H1 (cell line): ENCODE results near the gene STEEP1. TPM values are rescaled to one million over a fixed set of nuclear protein-coding genes. Genes with fewer than 3 reads are reported as not detected.

Source experiments
- CTCF ChIA-PET: fragments of 300-600 bp; sonication (Branson Sonifier 250); formaldehyde crosslinking; loops from one replicate; lab custom pipeline; 2021; ENCODE audit not compliant: partially characterized antibody; lab: Charles Lee
- POLR2A ChIA-PET: fragments of 300-600 bp; sonication (Branson Sonifier 250); formaldehyde crosslinking; loops from one replicate; lab custom pipeline; 2021; ENCODE audit warnings: inconsistent platforms; ENCODE audit not compliant: partially characterized antibody; lab: Charles Lee
- DNase-seq, 2 experiments: peaks; one replicate each; pipeline versions ENCODE4 v3.0.0 to v3.0.0-alpha.2; 2010 to 2022; ENCODE audit warnings: low spot score in 2 of 2, low read depth in 1 of 2, mixed read lengths in 1 of 2
- FAIRE-seq: peaks from 2 replicates; lab custom pipeline; 2011; peaks lifted over from hg19 to GRCh38; lab: Jason Lieb, UNC
- H2AFZ ChIP-seq: 2 replicates; pipeline ENCODE4 v1.8.1; 2012; ENCODE audit warnings: low read length, inconsistent platforms
- H2AK5ac ChIP-seq: 2 replicates; pipeline ENCODE4 v1.6.1; 2013; ENCODE audit warnings: low read depth, low read length
- H2BK120ac ChIP-seq: replicated peaks from 2 replicates; pipeline ENCODE3; 2013; ENCODE audit warnings: low read depth, low read length, inconsistent platforms
- H2BK12ac ChIP-seq: 2 replicates; pipeline ENCODE4 v1.6.1; 2013; ENCODE audit warnings: low read depth, low read length
- H2BK15ac ChIP-seq: 2 replicates; pipeline ENCODE4 v1.6.1; 2013; ENCODE audit warnings: low read length
- H2BK20ac ChIP-seq: 2 replicates; pipeline ENCODE4 v1.6.1; 2013; ENCODE audit warnings: low read length
- H2BK5ac ChIP-seq: 2 replicates; pipeline ENCODE4 v1.6.1; 2013; ENCODE audit warnings: low read depth, low read length
- H3K14ac ChIP-seq: 2 replicates; pipeline ENCODE4 v1.6.1; 2013; ENCODE audit warnings: inconsistent platforms; ENCODE audit not compliant: insufficient read length
- H3K18ac ChIP-seq: 2 replicates; pipeline ENCODE4 v1.6.1; 2013; ENCODE audit warnings: low read length; ENCODE audit errors: extremely low read depth
- H3K23ac ChIP-seq: 2 replicates; pipeline ENCODE4 v1.6.1; 2013; ENCODE audit warnings: inconsistent platforms; ENCODE audit not compliant: insufficient read length
- H3K23me2 ChIP-seq: 2 replicates; pipeline ENCODE4 v1.6.1; 2013; ENCODE audit warnings: low read depth, low read length
- H3K27ac ChIP-seq: 2 replicates; pipeline ENCODE4 v1.6.1; 2011; ENCODE audit warnings: low read depth, low read length, inconsistent platforms
- H3K27me3 ChIP-seq, 4 experiments: replicated peaks in 1 of 4; 1 replicate in 1 of 4; 2 replicates in 3 of 4; pipeline versions ENCODE4 v1.6.1 to v1.8.1; 2011 to 2013; ENCODE audit warnings: low read length in 3 of 4, mild to moderate bottlenecking in 3 of 4, inconsistent platforms in 2 of 4, mixed read lengths in 2 of 4, moderate library complexity in 1 of 4; ENCODE audit not compliant: control insufficient read depth in 3 of 4, insufficient read depth in 3 of 4; ENCODE audit errors: extremely low read depth in 1 of 4
- H3K36me3 ChIP-seq, 4 experiments: 2 replicates each; pipeline versions ENCODE4 v1.6.1 to v1.8.1; 2011 to 2013; ENCODE audit warnings: mild to moderate bottlenecking in 4 of 4, low read length in 3 of 4, moderate library complexity in 2 of 4, control low read depth in 1 of 4, inconsistent platforms in 1 of 4; ENCODE audit not compliant: insufficient read depth in 4 of 4, control insufficient read depth in 2 of 4
- H3K4ac ChIP-seq: replicated peaks from 2 replicates; pipeline ENCODE3; 2013; ENCODE audit warnings: low read length, low read depth, mixed read lengths, inconsistent platforms; ENCODE audit not compliant: insufficient read length
- H3K4me1 ChIP-seq, 4 experiments: replicated peaks in 1 of 4; 1 replicate in 1 of 4; 2 replicates in 3 of 4; pipeline versions ENCODE4 v1.6.1 to v1.8.1; 2011 to 2013; ENCODE audit warnings: low read length in 3 of 4, inconsistent platforms in 2 of 4, mixed read lengths in 1 of 4; ENCODE audit not compliant: insufficient read depth in 4 of 4, control insufficient read depth in 3 of 4
- H3K4me2 ChIP-seq, 2 experiments: 2 replicates each; pipeline versions ENCODE4 v1.6.1 to v1.8.1; 2011 to 2013; ENCODE audit warnings: low read depth in 2 of 2, low read length in 2 of 2, control low read depth in 1 of 2, inconsistent platforms in 1 of 2, mild to moderate bottlenecking in 1 of 2; ENCODE audit not compliant: insufficient read depth in 1 of 2
- H3K4me3 ChIP-seq, 4 experiments: fragments of 200-600, 300-600 bp in 1 of 4; sonication (generic), shearing (Covaris generic), sonication (Bioruptor Twin) in 1 of 4; 2 replicates each; pipeline versions ENCODE4 v1.5.1 to v1.8.1; 2011 to 2016; ENCODE audit warnings: low read length in 4 of 4, low read depth in 3 of 4, control low read depth in 2 of 4, inconsistent platforms in 2 of 4, mild to moderate bottlenecking in 2 of 4, mixed read lengths in 1 of 4, moderate library complexity in 1 of 4; ENCODE audit not compliant: insufficient read depth in 2 of 4; ENCODE audit errors: extremely low read depth in 1 of 4
- H3K56ac ChIP-seq: replicated peaks from 2 replicates; pipeline ENCODE3; 2013; ENCODE audit warnings: low read depth, mild to moderate bottlenecking, mixed read lengths, low read length, inconsistent platforms; ENCODE audit not compliant: insufficient read length
- H3K79me1 ChIP-seq: 2 replicates; pipeline ENCODE4 v1.6.1; 2013; ENCODE audit warnings: low read depth, low read length, control low read depth
- H3K79me2 ChIP-seq, 2 experiments: 2 replicates each; pipeline versions ENCODE4 v1.6.1 to v1.8.1; 2012 to 2013; ENCODE audit warnings: low read length in 2 of 2, mild to moderate bottlenecking in 2 of 2, inconsistent platforms in 1 of 2; ENCODE audit not compliant: insufficient read depth in 2 of 2, control insufficient read depth in 1 of 2
- H3K9ac ChIP-seq, 4 experiments: replicated peaks in 1 of 4; 1 replicate in 1 of 4; 2 replicates in 3 of 4; pipeline versions ENCODE4 v1.6.1 to v1.8.1; 2011 to 2013; ENCODE audit warnings: low read depth in 3 of 4, low read length in 3 of 4, control low read depth in 2 of 4, mild to moderate bottlenecking in 2 of 4, moderate library complexity in 2 of 4, inconsistent platforms in 1 of 4; ENCODE audit errors: extremely low read depth in 1 of 4
- H3K9me3 ChIP-seq, 2 experiments: 2 replicates each; pipeline versions ENCODE4 v1.6.1 to v1.8.1; 2012 to 2013; ENCODE audit warnings: mild to moderate bottlenecking in 2 of 2, moderate library complexity in 2 of 2, control low read depth in 1 of 2, inconsistent platforms in 1 of 2, low read depth in 1 of 2, low read length in 1 of 2, mixed read lengths in 1 of 2; ENCODE audit not compliant: insufficient read depth in 2 of 2
- H4K20me1 ChIP-seq, 2 experiments: replicated peaks in 1 of 2; 2 replicates each; pipeline versions ENCODE3 to v1.8.1; 2011 to 2013; ENCODE audit warnings: inconsistent platforms in 2 of 2, low read length in 2 of 2, mild to moderate bottlenecking in 1 of 2; ENCODE audit not compliant: insufficient read depth in 2 of 2, control insufficient read depth in 1 of 2
- H4K5ac ChIP-seq: 2 replicates; pipeline ENCODE4 v1.6.1; 2013; ENCODE audit warnings: low read length, low read depth, mixed read lengths, inconsistent platforms; ENCODE audit not compliant: insufficient read length
- H4K8ac ChIP-seq: 2 replicates; pipeline ENCODE4 v1.8.0; 2013; ENCODE audit warnings: mild to moderate bottlenecking, moderate library complexity, low read length, inconsistent platforms; ENCODE audit not compliant: insufficient read depth; ENCODE audit errors: extremely low read depth
- H4K91ac ChIP-seq: replicated peaks from 2 replicates; pipeline ENCODE3; 2013; ENCODE audit warnings: low read length, mixed read lengths, inconsistent platforms; ENCODE audit not compliant: insufficient read length
- ASH2L ChIP-seq: fragments of 200-600, 300-600 bp; sonication (generic); IDR thresholded peaks from one replicate; pipeline ENCODE4 v1.7.1; 2017; ENCODE audit warnings: low read length
- HDAC2 ChIP-seq, 2 experiments: fragments of 300-600 bp in 1 of 2; sonication (generic) in 1 of 2; IDR thresholded peaks; 2 replicates each; pipeline ENCODE4 v1.6.1; 2011 to 2012; ENCODE audit warnings: low read depth in 2 of 2, low read length in 2 of 2, mild to moderate bottlenecking in 2 of 2, moderate library complexity in 2 of 2, borderline replicate concordance in 1 of 2, inconsistent platforms in 1 of 2
- SUZ12 ChIP-seq: fragments of 200-600 bp; sonication (generic); IDR thresholded peaks from 2 replicates; pipeline ENCODE4 v1.6.1; 2012; ENCODE audit warnings: mild to moderate bottlenecking, inconsistent platforms, low read length, moderate library complexity, mixed read lengths
- WGBS, 2 experiments: shearing (Covaris generic) in 1 of 2; methylation state at CpG; one replicate each; pipeline versions ENCODE4 v1.1.6 to v1.1.7; 2013 to 2015; ENCODE audit warnings: low lambda C conversion rate in 2 of 2, mixed read lengths in 2 of 2, inconsistent platforms in 1 of 2, low coverage in 1 of 2, missing lambda C conversion rate in 1 of 2; ENCODE audit not compliant: insufficient replicate concordance in 2 of 2, insufficient coverage in 1 of 2, insufficient read length in 1 of 2; ENCODE audit errors: extremely low coverage in 1 of 2, missing lambda C conversion rate in 1 of 2; 5-methylcytosine and 5-hydroxymethylcytosine counted together
- polyA plus RNA-seq, 7 experiments: library from polyadenylated mRNA; depleted of rRNA in 3 of 7; stranded (reverse) in 5 of 7; unstranded in 2 of 7; fragments of >200 nt in 5 of 7; fragments of 200-250 nt in 2 of 7; gene quantifications; 1 replicate in 5 of 7; 2 replicates in 1 of 7; 4 replicates in 1 of 7; pipeline versions ENCODE4 v1.2.1 to v1.2.3, GENCODE V29; 2011 to 2013; ENCODE audit warnings: missing spikeins in 2 of 7, mixed read lengths in 2 of 7
- total RNA-seq: library from RNA; stranded (reverse); fragmentation: NEBNext Ultra II Directional; extraction: Animal tissue kit (Norgen Biotek cat#: 25700); gene quantifications from 2 replicates; pipeline ENCODE4 v1.2.1, GENCODE V29; 2021

STEEP1 gene
- total and polyA plus RNA-seq, 2 of the 8 experiments (the other 6 are each of a cell fraction or from before 2014, with no cell fraction given): 9.2 to 29.7 TPM

DNA sequence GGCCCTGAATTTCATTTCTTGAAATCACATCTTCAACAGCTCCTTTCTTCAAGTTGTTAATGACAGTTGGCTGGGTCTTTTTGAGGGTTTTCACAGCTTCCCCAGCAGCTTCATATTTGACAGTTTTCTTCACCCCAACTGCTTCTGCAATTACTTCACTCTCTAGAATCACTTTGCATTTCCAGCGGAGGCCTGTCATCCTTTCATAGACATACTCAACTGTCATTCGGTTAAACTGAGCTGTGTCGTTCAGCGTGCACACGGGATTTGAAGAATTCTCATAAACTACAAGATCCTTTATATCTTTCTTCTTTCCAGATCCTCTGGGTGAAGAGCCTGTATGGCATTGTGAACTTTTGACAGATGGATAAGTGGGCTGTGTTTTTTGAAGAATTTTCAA, 24.6 kb upstream of the STEEP1 start:
- peaks cover 0 to 13% (median 4%) of the 10 kb centered on the region in 4 experiments; a peak in 5 of 8 replicates for H3K36me3 ChIP-seq

More for the DNA sequence above, 24.6 kb upstream of the STEEP1 start:
- Histone ChIP-seq H2BK120ac (no peak overlapping the region), H3K18ac (no peak overlapping the region), H2BK12ac (no peak overlapping the region), H2BK20ac (no peak overlapping the region), H3K27ac (no peak overlapping the region), H3K4ac (no peak overlapping the region), H2BK15ac (no peak overlapping the region), H4K91ac (no peak overlapping the region), H3K9ac (no peak overlapping the region), H3K79me2 (no peaks in the 10 kb centered on the region), H2AK5ac (no peak overlapping the region), H3K9me3 (no peaks in the 10 kb centered on the region), H3K56ac (no peak overlapping the region), H3K4me1 (no peaks in the 10 kb centered on the region), H2AFZ (no peak overlapping the region), H2BK5ac (no peak overlapping the region), H3K23ac (no peak overlapping the region), H3K79me1 (no peaks in the 10 kb centered on the region), H3K4me2 (no peak overlapping the region), H4K20me1 (peaks cover 0 to 3% of the 10 kb centered on the region in 2 experiments), H4K8ac (no peak overlapping the region), H3K14ac (no peak overlapping the region), H3K27me3 (no peaks in the 10 kb centered on the region), H4K5ac (no peak overlapping the region), H3K23me2 (no peaks in the 10 kb centered on the region), H3K4me3 (no peak overlapping the region)
- ChIA-PET CTCF (interaction anchor here (0.8 to 1.5 kb wide), 2 partner anchors 14 to 121 kb away, joined by 3 read pairs; no protein-coding TSS in a partner anchor), POLR2A (interaction anchor here (0.6 to 1.5 kb wide), 3 partner anchors 15 to 186 kb away, joined by 3 to 7 read pairs (median 4); partner anchors contain the start of gene UBE2A)
- FAIRE-seq (no peak), DNase-seq (no peak)
- TF ChIP-seq SUZ12 (no peak), ASH2L (no peak), HDAC2 (IDR thresholded peaks at IDR 0.05; ENCODE audit: borderline replicate concordance in 1 of 2, low read depth in 2 of 2, low read length in 2 of 2) (no peak)
- 97% methylated on average over 5 of the region's 5 CpGs; no CpG with 5 or more reads in 1 of the 2 experiments for WGBS, 2 experiments
